Astrocyte of the cerebellum (primary cell): ENCODE results near the gene GPR161.

Experiments used
- DNase-seq: peaks from one replicate; pipeline ENCODE4 v3.0.0-alpha.2; 2011; ENCODE audit warnings: low read depth
- H3K4me3 ChIP-seq: 2 replicates; pipeline ENCODE4 v1.5.1; 2011; ENCODE audit warnings: mild to moderate bottlenecking, low read depth, low read length, moderate library complexity
- in situ Hi-C: cut with HindIII; loops from 2 replicates; pipeline ENCODE4 v1.10.0; 2017; ENCODE audit warnings: low sequenced_read_pairs
- TF ChIP-seq, protein P1 (sequence below): IDR thresholded peaks from 2 replicates; pipeline ENCODE4 v1.5.1; 2012; ENCODE audit warnings: low read length, low read depth, moderate library complexity, mild to moderate bottlenecking; ENCODE audit errors: missing control alignments

GPR161 gene

GRCh38 chr1:168172250-168172915 lies 35.7 kb upstream of the GPR161 start:
- in situ Hi-C loops, result no loop called here
- H3K4me3 ChIP-seq, result no peak overlapping the region
- no peak for DNase-seq
- TF ChIP-seq, protein P1, sequence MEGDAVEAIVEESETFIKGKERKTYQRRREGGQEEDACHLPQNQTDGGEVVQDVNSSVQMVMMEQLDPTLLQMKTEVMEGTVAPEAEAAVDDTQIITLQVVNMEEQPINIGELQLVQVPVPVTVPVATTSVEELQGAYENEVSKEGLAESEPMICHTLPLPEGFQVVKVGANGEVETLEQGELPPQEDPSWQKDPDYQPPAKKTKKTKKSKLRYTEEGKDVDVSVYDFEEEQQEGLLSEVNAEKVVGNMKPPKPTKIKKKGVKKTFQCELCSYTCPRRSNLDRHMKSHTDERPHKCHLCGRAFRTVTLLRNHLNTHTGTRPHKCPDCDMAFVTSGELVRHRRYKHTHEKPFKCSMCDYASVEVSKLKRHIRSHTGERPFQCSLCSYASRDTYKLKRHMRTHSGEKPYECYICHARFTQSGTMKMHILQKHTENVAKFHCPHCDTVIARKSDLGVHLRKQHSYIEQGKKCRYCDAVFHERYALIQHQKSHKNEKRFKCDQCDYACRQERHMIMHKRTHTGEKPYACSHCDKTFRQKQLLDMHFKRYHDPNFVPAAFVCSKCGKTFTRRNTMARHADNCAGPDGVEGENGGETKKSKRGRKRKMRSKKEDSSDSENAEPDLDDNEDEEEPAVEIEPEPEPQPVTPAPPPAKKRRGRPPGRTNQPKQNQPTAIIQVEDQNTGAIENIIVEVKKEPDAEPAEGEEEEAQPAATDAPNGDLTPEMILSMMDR, result no peak

DNA sequence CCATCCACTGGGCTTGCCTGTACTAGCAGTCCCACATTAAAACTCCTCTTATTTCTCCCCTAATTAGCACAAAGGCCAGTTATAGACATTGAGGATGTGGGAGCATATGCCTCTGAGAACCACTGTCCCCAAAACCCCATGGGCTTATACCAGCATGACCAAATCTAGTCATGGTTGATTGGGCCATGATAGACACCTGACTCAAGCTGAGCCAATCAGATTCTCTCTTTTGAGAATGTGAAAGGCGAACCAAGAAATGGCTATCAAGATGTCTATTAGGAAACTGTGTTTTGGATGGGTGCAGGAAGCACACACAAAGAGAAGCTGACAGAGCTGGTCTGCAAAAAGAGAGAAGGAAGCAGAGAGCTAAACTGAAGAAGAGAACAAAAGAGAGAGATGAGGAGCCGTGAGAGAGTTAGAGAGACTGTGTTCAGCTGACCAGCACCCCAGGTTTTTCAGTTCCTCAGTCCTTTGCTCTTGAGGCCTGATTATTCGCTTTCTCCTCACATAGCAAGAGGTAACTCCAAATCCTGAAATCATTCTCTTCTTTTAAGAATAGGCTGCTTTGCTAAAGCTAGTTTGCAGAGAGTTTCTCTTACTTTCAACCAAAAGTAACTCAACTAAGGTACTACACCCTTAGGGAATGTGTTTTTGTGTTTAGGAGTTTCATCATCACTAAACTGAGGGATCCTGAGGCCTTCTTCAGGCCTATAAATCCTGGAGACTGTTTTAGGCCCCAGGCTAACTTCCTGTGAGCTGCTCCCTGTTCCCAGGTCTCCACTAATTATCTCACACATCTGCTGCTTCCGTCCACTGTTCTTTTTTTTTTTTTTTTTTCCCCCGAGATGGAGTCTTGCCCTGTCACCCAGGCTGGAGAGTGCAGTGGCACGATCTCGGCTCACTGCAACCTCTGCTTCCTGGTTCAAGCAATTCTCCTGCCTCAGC lies 34.1 kb upstream of the GPR161 start:
- H3K4me3 ChIP-seq, result no peak overlapping the region
- in situ Hi-C loops, result no loop called here
- TF ChIP-seq, protein P1, result no peak
- DNase-seq, result no peak

DNA sequence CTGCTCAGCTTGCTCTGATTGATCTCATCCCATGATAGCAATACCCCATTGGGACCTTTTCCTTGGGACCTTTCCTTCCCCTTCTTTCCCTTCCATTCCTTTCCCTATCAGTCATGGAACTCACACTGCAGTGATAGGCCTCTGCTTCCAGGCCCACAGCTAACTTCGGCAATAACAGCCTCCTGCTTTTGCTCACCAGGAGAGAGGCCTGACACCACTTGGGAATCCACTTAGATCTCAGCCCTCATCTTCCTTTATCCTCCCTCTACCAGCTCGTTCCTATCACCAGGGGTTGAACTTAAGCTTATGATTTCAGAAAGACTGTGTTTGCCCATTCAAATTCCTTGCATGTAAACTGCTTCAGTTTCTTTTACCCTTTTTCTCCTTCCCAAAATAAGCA lies 31.1 kb upstream of the GPR161 start:
- H3K4me3 ChIP-seq, result no peak overlapping the region
- no peak for DNase-seq
- in situ Hi-C loops, result no loop called here
- TF ChIP-seq, protein P1, result no peak

DNA sequence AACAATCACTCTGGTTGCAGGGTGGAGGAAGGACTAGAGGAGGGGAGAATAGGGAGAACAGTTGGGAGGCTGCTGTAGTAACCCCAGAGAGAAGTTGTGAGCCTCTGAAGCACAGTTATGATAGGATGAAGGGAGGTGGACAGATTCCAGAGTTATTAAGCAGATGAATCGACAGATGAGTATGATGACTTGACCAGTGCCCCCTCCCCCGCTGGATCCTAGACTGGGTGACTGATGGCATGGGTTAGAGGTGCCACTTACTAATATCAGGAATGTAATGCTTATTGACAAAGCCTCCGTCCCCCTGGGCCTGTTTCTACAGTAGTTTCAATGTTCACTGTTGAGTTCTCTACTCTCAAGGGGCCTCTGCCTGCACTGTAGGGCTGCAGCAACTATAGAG lies 28.0 kb upstream of the GPR161 start:
- TF ChIP-seq, protein P1, result no peak
- in situ Hi-C loops, result no loop called here
- DNase-seq, result no peak
- no peak overlapping the region for H3K4me3 ChIP-seq

DNA sequence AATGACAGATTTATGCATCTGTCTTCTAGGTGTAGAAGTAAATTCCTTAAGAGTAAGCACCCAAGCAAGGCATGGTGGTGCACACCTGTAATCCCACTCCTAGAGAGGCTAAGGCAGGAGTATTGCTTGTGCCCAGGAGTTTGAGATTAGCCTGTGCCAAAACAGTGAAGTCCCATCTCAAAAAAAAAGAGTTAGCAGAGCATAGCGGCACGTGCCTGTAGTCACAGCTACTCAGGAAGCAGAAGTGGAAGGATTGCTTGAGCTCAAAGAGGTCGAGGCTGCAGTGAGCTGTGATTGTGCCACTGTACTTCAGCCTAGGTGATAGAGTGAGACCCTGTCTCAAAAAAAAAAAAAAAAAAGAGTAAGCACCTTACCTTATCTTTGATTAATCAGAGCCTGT lies 26.9 kb upstream of the GPR161 start:
- in situ Hi-C loops, result no loop called here
- TF ChIP-seq, protein P1, result no peak
- DNase-seq, result no peak
- H3K4me3 ChIP-seq, result no peak overlapping the region

DNA sequence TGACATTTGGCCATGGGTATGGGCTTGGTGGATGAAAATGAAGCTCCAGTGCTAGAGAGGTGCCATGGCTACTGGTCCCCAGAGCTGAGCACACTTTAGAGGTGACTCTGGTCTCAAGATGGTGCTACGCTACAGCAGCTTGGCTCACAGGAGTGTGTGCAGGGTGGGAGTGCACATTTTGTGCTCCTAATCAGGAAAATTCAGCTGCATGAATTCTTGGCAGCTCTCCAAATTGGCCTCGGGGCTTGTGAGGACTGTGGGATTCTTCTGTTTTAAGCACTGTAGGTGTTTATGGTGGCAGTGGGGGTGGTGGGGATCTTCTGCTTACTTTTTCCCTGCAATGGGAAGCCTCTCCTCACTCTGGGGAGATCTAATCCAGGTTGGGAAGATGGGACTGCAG lies 24.7 kb upstream of the GPR161 start:
- DNase-seq, result no peak
- in situ Hi-C loops, result no loop called here
- no peak overlapping the region for H3K4me3 ChIP-seq
- TF ChIP-seq, protein P1, result no peak
